WTC11 (cell line): Measurements from ENCODE around the gene PSD2.

Source experiments
- CREB1 ChIP-seq: sonication (generic); formaldehyde crosslinking; IDR thresholded peaks from 2 replicates; pipeline ENCODE4 v1.8.0; 2023; ENCODE audit warnings: mild to moderate bottlenecking, missing genetic modification reagents
- CTCF ChIP-seq: fragments of 200-600 bp; IDR thresholded peaks from 2 replicates; pipeline ENCODE4 v1.8.0; 2022; ENCODE audit warnings: antibody characterized with exemption
- E2F1 ChIP-seq: sonication (generic); formaldehyde crosslinking; IDR thresholded peaks from 2 replicates; pipeline ENCODE4 v1.8.0; 2022; ENCODE audit warnings: mild to moderate bottlenecking, missing genetic modification reagents
- ELF4 ChIP-seq: sonication (generic); formaldehyde crosslinking; IDR thresholded peaks from 2 replicates; pipeline ENCODE4 v1.8.1; 2022; ENCODE audit warnings: low read depth, mild to moderate bottlenecking, moderate library complexity, missing genetic modification reagents
- FOXJ3 ChIP-seq: sonication (generic); formaldehyde crosslinking; IDR thresholded peaks from 2 replicates; pipeline ENCODE4 v1.9.0; 2021; ENCODE audit warnings: missing genetic modification reagents, mild to moderate bottlenecking, borderline replicate concordance
- FOXP1 ChIP-seq: sonication (generic); formaldehyde crosslinking; IDR thresholded peaks from 2 replicates; pipeline ENCODE4 v1.8.0; 2022; ENCODE audit warnings: missing genetic modification reagents, mild to moderate bottlenecking, moderate library complexity, borderline replicate concordance
- JAZF1 ChIP-seq: fragments of 250-450 bp; sonication (Bioruptor Pico); IDR thresholded peaks from 2 replicates; pipeline ENCODE4 v1.9.0; 2021; ENCODE audit warnings: moderate library complexity, mild to moderate bottlenecking, inconsistent platforms
- RORB ChIP-seq: fragments of 250-450 bp; sonication (Bioruptor Pico); IDR thresholded peaks from 2 replicates; pipeline ENCODE4 v1.9.0; 2021; ENCODE audit warnings: mild to moderate bottlenecking
- SMAD4 ChIP-seq: sonication (generic); formaldehyde crosslinking; IDR thresholded peaks from 2 replicates; pipeline ENCODE4 v1.8.0; 2022; ENCODE audit warnings: mild to moderate bottlenecking, missing genetic modification reagents
- ZBTB21 ChIP-seq: sonication (generic); formaldehyde crosslinking; IDR thresholded peaks from 2 replicates; pipeline ENCODE4 v1.8.1; 2023; ENCODE audit warnings: mild to moderate bottlenecking, missing genetic modification reagents, borderline replicate concordance
- ZNF138 ChIP-seq: sonication (generic); formaldehyde crosslinking; conservative IDR thresholded peaks from 2 replicates; pipeline ENCODE4 v1.8.1; 2022; ENCODE audit warnings: mild to moderate bottlenecking, moderate library complexity, missing genetic modification reagents
- ZNF232 ChIP-seq: sonication (generic); formaldehyde crosslinking; IDR thresholded peaks from 2 replicates; pipeline ENCODE4 v1.8.0; 2022; ENCODE audit warnings: mild to moderate bottlenecking, missing genetic modification reagents
- ZNF263 ChIP-seq: sonication (generic); formaldehyde crosslinking; IDR thresholded peaks from 2 replicates; pipeline ENCODE4 v1.8.1; 2022; ENCODE audit warnings: low read depth, mild to moderate bottlenecking, moderate library complexity, missing genetic modification reagents

GRCh38 chr5:139803978-139804377 lies 8.4 kb downstream of the PSD2 start:
- TF ChIP-seq CTCF (no peak), ZBTB21 (CRISPR knock-in tag) (no peak), ELF4 (CRISPR knock-in tag) (no peak), FOXJ3 (CRISPR knock-in tag) (no peak), JAZF1 (CRISPR knock-in tag) (no peak), SMAD4 (CRISPR knock-in tag) (no peak), ZNF263 (no peak), RORB (CRISPR knock-in tag) (no peak), E2F1 (CRISPR knock-in tag) (no peak), CREB1 (no peak), ZNF232 (CRISPR knock-in tag) (no peak), FOXP1 (no peak), ZNF138 (CRISPR knock-in tag) (no peak)
